GM18861 (cell line): ENCODE data around the gene B4GALT5.
"Not testable (repeated sequence)": the region's sequence is repeated elsewhere in the genome, so short reads cannot be mapped to it uniquely, and the experiment has no call there.

Source experiments
- ATAC-seq: cut with Tn5 transposase; IDR thresholded peaks from one replicate; pipeline ENCODE4 v1.9.1; 2021; ENCODE audit not compliant: unreplicated experiment

B4GALT5 gene, protein sequence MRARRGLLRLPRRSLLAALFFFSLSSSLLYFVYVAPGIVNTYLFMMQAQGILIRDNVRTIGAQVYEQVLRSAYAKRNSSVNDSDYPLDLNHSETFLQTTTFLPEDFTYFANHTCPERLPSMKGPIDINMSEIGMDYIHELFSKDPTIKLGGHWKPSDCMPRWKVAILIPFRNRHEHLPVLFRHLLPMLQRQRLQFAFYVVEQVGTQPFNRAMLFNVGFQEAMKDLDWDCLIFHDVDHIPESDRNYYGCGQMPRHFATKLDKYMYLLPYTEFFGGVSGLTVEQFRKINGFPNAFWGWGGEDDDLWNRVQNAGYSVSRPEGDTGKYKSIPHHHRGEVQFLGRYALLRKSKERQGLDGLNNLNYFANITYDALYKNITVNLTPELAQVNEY

GRCh38 chr20:49713753-49714712 is at the start of gene B4GALT5:
TSS of gene B4GALT5 (minus strand) at chr20:49713878. CDS start at chr20:49713690, 188 bp downstream.
- ATAC-seq, result peak; percentile 59

DNA sequence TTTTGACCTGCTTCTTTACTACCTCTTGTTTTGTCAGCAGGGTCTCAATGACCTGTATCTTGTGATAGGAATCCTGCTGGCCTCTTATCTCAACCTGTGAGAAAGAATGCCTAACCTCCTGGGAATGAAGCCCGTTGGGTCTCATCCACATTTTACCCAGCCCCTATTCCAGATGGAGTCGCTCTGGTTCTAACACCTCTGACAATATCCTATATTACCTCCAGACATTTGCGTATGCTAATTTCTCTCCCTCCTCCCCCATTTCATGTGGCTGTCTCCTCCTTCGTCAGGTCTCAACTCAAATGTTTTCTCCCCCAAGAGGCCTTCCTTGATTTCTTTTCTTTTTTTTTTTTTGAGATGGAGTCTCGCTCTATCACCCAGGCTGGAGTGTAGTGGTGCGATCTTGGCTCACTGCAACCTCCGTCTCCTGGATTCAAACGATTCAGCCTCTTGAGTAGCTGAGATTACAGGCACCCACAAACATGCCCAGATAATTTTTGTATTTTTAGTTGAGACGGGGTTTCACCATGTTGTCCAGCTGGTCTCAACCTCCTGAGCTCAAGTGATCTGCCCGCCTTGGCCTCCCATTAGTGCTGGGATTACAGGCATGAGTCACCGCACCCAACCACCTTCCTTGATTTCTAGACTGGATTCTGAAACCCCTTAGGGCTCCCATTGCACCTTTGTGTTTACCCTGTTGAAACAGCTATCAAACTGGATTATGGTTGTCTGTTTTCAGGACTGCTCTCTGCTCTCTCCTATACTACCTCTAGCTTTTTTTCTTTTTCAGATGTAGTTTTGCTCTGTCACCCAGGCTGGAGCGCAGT is 49.5 kb upstream of the B4GALT5 start:
- no peak for ATAC-seq

GRCh38 chr20:49761888-49762287 is 48.2 kb upstream of the B4GALT5 start:
- ATAC-seq, result not testable (repeated sequence)

DNA sequence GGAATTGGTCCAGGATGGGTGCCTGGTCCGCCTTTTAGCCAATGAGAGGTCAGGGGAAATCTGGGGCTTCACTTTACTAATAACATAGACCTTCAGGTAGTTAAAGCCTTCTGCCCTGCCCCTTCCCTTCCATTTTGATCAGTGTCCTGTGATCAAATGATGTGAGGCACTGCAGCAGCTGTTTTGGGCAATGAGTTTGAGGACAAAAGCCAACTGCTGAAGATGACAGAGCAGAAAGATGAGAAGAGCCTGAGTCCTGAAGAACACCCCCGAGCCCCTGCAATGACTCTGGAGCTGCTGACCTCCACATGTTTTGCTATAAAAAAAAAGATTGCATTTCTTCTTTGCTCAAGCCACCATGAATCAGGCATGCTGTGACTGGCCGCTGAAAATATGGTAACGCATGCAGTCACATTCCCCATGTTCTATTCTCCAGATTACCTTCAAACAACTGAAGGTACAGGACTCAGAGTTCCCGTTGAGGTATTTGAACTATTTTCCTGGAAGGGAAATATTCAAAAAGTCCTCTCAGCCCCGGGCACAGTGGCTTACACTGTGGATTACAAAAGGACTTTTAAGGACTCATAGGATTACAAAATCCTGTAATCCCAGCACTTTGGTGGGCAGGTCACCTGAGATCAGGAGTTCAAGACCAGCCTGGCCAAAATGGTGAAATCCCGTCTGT is 45.7 kb upstream of the B4GALT5 start:
- ATAC-seq, result no peak

DNA sequence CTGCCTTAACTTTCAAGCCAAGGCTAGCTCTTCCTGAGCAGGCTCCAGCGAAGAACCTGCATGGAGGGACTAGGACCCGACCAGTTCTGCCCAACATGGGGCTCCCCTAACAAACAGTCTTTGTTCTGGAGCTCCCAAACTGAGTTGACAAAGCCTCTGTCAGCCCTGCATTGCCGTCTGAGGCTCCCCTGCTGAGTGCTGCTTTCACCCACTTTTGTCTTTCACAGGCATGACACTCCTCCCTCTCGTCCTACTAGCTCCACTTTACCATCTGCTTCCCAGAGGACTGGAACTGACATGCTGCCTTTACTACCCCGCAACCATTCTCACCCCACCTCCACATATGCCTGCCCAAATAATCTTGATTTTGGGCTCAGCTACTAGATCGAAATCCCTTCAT is 45.1 kb upstream of the B4GALT5 start:
- no peak for ATAC-seq

GRCh38 chr20:49757597-49757996 is 43.9 kb upstream of the B4GALT5 start:
- no peak for ATAC-seq

DNA sequence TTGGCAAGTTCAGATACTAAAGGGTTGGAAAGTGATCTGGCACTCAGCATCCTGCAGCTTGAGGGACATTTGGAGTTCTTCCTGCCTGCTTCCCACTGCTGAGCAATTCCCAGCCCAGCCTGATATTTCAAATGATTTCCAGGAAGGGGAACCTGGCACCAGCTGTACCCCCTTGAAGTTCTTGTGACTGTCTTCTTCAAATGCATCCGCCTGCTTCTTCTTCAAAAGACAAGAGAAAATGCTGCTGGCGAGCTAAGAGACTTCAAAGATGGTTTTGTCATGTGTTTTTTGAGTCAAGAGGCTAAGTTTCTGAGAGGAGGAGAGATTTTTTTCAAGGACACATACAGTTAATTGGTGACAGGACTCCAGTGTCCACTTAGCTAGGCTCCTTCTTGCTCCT is 42.6 kb upstream of the B4GALT5 start:
- no peak for ATAC-seq

- ATAC-seq, result no peak
Observed at GRCh38 chr20:49754596-49754995, 40.9 kb upstream of the B4GALT5 start.

GRCh38 chr20:49753133-49753532 is 39.5 kb upstream of the B4GALT5 start:
- ATAC-seq, result no peak

- no peak for ATAC-seq
Observed at GRCh38 chr20:49752201-49752903, 38.7 kb upstream of the B4GALT5 start.

- ATAC-seq, result no peak
Observed at GRCh38 chr20:49751397-49751736, 37.7 kb upstream of the B4GALT5 start.

DNA sequence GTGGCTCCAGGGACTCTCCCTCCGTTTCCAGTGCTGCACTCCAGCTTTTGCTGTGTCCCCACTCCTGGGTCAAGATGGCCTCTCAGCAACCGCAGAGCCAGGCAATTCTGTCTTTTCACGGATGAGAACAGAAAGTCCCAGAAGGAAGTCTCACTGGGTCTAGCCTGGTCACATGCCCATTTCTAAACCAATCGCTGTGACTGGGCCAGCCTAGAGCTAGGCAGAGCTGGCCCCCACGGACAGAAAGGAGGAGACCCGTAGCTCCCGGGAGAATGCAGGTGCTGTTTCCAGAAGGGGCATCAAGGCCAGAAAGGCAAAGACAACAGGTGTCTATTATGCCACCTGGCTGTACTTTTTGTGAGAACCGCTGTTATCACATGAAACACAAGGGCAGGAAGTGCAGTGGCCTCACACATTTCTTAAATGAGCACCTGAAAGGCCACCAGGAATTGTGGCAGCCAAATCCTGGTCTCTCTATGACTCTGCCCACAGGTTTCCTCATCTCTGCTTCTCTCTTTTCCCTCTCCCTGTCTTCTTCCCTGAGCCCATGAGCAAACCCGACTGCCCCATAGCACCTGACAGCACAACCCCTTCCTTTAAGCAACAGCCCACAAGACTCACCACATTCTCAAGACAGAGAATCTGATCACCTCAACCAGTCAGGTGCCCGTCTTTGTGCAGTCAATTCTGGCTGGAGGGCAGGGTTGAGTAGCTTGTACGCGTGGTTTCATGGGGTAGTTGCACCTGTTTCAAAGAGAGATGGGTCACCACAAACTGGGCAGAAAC is 37.1 kb upstream of the B4GALT5 start:
- peak; percentile 54 for ATAC-seq

DNA sequence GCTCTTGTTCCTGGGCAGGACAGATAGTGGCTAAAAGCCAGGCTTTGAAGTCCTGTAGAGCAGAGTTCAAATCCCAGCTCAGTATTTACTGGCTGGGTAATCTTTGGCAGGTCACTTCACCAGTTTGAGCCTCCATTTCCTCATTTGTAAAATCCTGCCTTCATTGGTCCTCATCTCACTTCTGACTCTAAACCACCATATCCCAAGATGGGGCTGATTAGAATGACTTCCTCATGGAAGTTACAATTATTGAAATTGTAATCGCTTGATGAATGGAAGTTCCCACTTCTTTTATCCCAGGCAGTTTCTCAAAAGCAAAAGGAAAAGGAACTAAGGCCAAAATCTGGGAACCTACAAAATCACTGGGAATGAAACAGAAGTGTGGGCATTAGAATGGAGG is 35.9 kb upstream of the B4GALT5 start:
- ATAC-seq, result no peak

DNA sequence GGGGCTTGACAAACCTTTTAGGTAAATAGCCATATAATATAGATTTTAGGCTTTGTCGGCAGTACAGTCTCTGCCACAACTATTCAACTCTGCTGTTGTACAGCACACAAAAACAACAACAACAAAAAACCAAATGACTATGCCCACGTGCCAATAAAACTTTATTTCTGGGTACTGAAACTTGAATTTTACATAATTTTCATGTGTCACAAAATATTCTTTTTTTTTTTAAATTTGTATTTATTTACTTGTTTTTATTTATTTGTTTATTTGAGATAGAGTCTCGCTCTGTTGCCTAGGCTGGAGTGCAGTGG is 34.8 kb upstream of the B4GALT5 start:
- no peak for ATAC-seq

DNA sequence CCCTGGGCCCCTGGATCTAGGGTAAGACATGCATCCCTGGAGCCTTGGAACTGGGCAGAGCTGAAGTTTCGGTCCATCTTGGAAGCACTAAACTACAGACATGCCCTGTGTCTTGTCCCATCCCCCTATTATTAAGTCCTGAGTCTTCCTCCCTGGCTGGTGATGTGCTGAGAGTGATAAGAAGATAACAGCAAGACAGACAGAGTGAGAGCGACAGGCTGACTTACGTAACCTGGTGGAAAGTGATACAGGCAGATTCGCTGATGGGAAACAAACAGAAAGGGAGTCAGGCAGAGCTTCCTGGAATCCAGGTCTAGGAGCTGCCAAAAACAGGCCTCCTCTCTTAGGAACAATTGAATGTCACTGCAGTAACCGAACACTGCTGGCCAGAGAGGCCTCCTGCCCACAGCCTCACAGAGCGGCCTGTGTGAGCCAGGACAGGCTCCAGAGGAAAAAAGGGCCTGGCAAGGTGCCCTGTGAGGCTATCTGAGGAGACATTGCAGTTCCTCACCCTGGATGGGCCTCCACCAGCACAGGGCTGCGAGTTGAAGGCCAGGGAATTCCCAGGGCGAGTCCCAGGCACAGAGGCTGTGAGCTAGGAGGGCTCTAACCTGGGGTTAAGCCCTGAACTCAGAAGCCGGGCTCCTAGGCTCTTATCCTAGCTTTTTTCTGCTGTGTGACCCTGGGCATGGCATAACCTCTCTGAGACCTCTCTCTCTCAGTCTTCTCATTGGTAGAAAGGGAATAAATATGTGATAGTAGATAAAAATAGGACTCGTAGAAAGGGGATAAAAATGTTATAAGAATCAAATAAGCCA is 34.2 kb upstream of the B4GALT5 start:
- ATAC-seq, result no peak

DNA sequence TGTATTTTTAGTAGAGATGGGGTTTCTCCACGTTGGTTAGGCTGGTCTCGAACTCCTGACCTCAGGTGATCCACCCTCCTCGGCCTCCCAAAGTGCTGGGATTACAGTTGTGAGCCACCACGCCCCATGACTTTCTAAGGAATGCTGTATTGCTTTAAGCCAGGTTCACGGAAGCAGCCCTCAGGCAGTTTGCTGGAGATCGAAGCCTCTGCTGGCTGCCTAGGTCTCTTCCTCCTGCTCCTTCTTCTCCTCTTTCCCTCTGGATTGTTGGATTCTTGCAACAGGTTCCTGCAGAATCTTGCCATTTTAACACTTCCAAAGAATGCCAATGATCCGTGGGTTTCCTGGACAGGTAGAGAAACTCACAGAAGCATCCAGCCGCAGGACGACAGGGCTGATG is 29.3 kb upstream of the B4GALT5 start:
- no peak for ATAC-seq

GRCh38 chr20:49741977-49742376 is 28.3 kb upstream of the B4GALT5 start:
- no peak for ATAC-seq

- no peak for ATAC-seq
Observed at GRCh38 chr20:49740807-49741206, 27.1 kb upstream of the B4GALT5 start.

DNA sequence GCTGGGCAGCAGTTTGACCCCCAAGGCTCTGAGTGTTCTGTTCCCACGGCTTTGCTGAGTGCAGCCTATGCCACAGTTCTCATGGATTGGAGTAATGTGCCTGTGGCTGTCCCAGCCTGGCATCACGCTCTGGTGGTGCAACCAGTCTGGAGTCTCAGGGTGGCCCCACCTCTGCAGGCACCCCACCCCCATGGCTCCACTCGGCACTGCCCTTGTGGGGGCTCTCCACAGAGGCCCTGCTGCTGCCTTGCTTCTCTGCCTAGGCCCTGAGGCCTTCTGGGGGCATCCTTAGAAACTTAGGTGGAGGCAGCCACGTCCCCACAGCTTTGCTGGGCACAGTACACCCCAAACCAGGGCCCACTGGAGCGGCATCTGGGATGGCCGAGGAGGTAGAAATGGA is 25.4 kb upstream of the B4GALT5 start:
- ATAC-seq, result no peak
